ENCODE measurements around the gene SCFD2. TPM values are rescaled to one million over a fixed set of nuclear protein-coding genes. Genes with fewer than 3 reads are reported as not detected.

Gene SCFD2
- total and polyA plus RNA-seq, 10 of the 15 experiments (the other 5 are each of a cell fraction or from before 2014, with no cell fraction given), result 4.8 to 37.6 (median 24.9) TPM

DNA sequence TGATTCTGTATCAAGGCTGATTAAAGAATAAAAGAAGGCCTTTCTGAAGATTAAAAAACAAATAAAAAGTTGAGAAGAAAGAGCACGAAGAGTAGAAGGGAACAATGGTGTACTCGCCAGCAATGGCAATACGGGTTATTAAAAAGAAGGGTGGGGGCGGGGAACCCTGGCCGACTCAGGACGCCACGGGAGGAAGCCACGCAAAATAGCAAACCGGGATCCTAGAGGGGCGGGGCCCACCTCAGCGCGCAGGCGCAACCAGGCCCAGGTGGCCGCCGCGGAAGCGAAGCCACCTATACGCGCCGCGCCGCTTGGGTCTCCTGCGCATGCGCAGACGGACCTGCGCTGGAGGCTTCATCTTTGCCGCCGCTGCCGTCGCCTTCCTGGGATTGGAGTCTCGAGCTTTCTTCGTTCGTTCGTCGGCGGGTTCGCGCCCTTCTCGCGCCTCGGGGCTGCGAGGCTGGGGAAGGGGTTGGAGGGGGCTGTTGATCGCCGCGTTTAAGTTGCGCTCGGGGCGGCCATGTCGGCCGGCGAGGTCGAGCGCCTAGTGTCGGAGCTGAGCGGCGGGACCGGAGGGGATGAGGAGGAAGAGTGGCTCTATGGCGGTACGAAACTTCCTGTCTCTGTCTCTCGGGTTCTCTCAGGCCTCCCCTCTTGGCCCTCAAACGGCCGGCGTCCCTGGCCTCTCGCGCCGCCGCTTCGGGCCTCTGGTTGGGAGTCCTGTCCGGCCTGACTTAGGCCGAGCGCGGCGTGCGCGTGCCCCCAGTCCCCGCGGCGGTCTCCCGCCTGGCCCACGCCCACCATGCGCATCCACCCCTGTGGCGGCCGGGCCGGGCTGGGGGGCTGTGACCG, 11.7 kb upstream of the SCFD2 start, which contains the start of gene FIP1L1 (continued):
- TF ChIP-seq, protein P1, sequence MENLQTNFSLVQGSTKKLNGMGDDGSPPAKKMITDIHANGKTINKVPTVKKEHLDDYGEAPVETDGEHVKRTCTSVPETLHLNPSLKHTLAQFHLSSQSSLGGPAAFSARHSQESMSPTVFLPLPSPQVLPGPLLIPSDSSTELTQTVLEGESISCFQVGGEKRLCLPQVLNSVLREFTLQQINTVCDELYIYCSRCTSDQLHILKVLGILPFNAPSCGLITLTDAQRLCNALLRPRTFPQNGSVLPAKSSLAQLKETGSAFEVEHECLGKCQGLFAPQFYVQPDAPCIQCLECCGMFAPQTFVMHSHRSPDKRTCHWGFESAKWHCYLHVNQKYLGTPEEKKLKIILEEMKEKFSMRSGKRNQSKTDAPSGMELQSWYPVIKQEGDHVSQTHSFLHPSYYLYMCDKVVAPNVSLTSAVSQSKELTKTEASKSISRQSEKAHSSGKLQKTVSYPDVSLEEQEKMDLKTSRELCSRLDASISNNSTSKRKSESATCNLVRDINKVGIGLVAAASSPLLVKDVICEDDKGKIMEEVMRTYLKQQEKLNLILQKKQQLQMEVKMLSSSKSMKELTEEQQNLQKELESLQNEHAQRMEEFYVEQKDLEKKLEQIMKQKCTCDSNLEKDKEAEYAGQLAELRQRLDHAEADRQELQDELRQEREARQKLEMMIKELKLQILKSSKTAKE (IDR thresholded peaks at IDR 0.05; ENCODE audit: low read depth, poor library complexity, severe bottlenecking), result no peak
- TF ChIP-seq, protein P2, sequence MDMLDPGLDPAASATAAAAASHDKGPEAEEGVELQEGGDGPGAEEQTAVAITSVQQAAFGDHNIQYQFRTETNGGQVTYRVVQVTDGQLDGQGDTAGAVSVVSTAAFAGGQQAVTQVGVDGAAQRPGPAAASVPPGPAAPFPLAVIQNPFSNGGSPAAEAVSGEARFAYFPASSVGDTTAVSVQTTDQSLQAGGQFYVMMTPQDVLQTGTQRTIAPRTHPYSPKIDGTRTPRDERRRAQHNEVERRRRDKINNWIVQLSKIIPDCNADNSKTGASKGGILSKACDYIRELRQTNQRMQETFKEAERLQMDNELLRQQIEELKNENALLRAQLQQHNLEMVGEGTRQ (IDR thresholded peaks at IDR 0.05; ENCODE audit: borderline replicate concordance, low read depth, low read length), result no peak
- TF ChIP-seq NR2C2 (IDR thresholded peaks at IDR 0.05; ENCODE audit: borderline replicate concordance, control insufficient read depth, insufficient read length, low read depth) (no peak), RELA (IDR thresholded peaks at IDR 0.05; ENCODE audit: borderline replicate concordance, partially characterized antibody) (peak; percentile 14), CBX5 (IDR thresholded peaks at IDR 0.05; ENCODE audit: low read depth) (no peak), BCL11A (IDR thresholded peaks at IDR 0.05; ENCODE audit: low read depth, low read length) (no peak), LARP7 (IDR thresholded peaks at IDR 0.05) (peak; percentile 84), MTA3 (IDR thresholded peaks at IDR 0.05; ENCODE audit: borderline replicate concordance, low read length) (no peak), BACH1 (IDR thresholded peaks at IDR 0.05; ENCODE audit: borderline replicate concordance) (no peak; the same call in 1 of the 2 replicates), ZNF24 (IDR thresholded peaks at IDR 0.05) (no peak)
- TF ChIP-seq, protein P3, sequence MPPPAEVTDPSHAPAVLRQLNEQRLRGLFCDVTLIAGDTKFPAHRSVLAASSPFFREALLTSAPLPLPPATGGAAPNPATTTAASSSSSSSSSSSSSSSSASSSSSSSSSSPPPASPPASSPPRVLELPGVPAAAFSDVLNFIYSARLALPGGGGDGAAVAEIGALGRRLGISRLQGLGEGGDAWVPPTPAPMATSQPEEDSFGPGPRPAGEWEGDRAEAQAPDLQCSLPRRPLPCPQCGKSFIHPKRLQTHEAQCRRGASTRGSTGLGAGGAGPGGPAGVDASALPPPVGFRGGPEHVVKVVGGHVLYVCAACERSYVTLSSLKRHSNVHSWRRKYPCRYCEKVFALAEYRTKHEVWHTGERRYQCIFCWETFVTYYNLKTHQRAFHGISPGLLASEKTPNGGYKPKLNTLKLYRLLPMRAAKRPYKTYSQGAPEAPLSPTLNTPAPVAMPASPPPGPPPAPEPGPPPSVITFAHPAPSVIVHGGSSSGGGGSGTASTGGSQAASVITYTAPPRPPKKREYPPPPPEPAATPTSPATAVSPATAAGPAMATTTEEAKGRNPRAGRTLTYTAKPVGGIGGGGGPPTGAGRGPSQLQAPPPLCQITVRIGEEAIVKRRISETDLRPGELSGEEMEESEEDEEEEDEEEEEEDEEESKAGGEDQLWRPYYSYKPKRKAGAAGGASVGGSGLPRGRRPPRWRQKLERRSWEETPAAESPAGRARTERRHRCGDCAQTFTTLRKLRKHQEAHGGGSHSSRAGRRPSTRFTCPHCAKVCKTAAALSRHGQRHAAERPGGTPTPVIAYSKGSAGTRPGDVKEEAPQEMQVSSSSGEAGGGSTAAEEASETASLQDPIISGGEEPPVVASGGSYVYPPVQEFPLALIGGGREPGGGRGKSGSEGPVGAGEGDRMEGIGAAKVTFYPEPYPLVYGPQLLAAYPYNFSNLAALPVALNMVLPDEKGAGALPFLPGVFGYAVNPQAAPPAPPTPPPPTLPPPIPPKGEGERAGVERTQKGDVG (CRISPR knock-in tag; IDR thresholded peaks at IDR 0.05), result no peak
